Smooth muscle cell of bladder (primary cell): ENCODE measurements around the gene TH. TPM values are rescaled to one million over a fixed set of nuclear protein-coding genes. Genes with fewer than 3 reads are reported as not detected.

Experiments
- total RNA-seq: library from RNA; depleted of rRNA; stranded (reverse); fragments of >200 nt; gene quantifications from 2 replicates; pipeline ENCODE4 v1.2.3, GENCODE V29; 2014

Gene TH
- total RNA-seq, result not detected in 2 replicates

DNA sequence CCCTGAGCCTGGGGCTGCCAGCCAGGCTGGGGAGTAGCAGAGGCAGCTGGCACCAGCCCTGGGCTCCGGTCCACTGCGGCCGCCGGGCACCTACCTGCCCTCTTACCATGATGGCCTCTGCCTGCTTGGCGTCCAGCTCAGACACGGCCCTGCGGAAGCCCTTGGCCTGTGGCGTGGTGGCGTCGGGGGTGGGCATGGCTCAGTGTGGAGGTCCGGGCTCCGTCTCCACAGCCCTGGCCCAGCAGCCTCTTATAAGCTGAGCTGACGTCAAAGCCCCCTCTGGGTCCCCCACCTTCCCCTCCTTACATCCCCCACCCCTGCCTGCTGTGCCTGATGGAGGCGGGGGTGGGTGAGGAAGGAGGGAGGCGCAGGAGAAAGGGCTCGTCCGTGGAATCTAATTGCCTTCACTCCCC lies at the start of gene TH:
Gene TH (minus strand): TSS at position 225 of the 413 bp plus-strand sequence. CDS start 29 bp downstream, at position 196.

DNA sequence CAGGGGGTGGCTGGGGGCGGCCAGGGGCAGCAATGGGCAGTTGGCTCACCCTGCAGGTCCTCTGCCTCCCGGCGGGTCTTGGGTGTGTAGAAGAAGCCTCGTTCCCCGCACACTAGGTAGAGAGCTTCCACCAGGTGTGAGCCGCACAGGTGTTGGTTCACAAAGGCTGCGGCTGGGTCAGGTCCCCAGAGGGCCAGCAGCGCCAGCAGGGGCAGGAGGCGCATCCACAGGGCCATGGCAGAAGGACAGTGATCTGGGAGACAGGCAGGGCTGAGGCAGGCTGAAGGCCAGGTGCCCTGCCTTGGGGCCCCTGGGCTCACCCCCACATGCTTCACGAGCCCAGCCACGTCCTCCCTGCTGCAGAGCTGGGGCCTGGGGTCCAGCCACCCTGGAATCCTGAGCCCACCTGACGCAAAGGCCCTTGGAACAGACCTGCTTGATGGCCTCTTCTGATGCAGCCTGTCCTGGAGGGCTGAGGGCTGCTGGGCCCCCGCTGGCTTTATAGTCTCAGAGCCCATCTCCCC lies 10.8 kb downstream of the TH start, which contains the start of gene INS:
Gene INS (minus strand): TSS at position 474 of the 524 bp plus-strand sequence. CDS start 238 bp downstream, at position 236.

DNA sequence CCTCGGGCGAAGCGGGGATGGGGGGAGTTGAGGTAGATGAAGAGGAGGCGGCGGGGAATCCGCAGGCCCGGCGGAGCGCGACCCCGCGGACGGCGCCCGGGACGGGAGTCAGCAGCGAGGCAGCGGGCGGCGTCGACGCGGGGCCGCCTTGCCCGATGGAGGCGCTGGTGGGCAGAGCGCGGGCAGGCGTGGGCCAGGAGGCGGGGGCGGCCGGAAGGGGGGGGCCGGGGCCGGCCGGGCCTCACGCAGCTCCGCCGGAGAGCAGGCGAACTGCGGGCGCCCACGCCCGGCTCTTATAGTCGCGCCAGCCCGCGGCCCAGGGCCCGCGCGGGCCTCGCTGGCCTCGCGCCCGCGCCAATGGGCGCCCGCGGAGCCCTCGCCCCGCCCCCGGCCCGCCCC lies 32.5 kb downstream of the TH start, which contains the start of gene IGF2:
Gene IGF2 (minus strand): TSS at position 267 of the 399 bp plus-strand sequence. CDS start 3,866 bp downstream, outside the sequence.

Other genes with a start within 250 kb of the TH start
- 129 and 210 TPM in 2 replicates for gene MRPL23, start 224.5 kb downstream of the TH start, total RNA-seq
- 1.7 and 64.3 TPM in 2 replicates for gene H19, start 174.0 kb downstream of the TH start, total RNA-seq
- gene IGF2, start 32.4 kb downstream of the TH start, total RNA-seq, result 1.8 and 7.3 TPM in 2 replicates
- not detected in 2 replicates for gene INS, start 10.6 kb downstream of the TH start, total RNA-seq
- gene ASCL2, start 98.8 kb upstream of the TH start, total RNA-seq, result not detected in 2 replicates
- gene C11orf21, start 130.1 kb upstream of the TH start, total RNA-seq, result not detected in 2 replicates
- under 0.01 TPM in 2 replicates for gene TSPAN32, start 130.2 kb upstream of the TH start, total RNA-seq
- gene CD81, start 205.5 kb upstream of the TH start, total RNA-seq, result 170 and 238 TPM in 2 replicates
- gene TSSC4, start 228.9 kb upstream of the TH start, total RNA-seq, result 54.8 and 56.4 TPM in 2 replicates